KG1 (cell line): ENCODE data around the gene IQCM.
"Not testable (repeated sequence)": the region's sequence is repeated elsewhere in the genome, so short reads cannot be mapped to it uniquely, and the experiment has no call there.

ENCODE experiments used
- DNase-seq: peaks from one replicate; lab custom pipeline; 2025; lab: John Stamatoyannopoulos, UW

Gene IQCM

GRCh38 chr4:149465955-149466354, 349.7 kb downstream of the IQCM start:
- no peak for DNase-seq

- no peak for DNase-seq
Measured at GRCh38 chr4:149443537-149443936, 372.1 kb downstream of the IQCM start.

GRCh38 chr4:149441338-149441737, 374.3 kb downstream of the IQCM start:
- DNase-seq, result no peak

- DNase-seq, result no peak
Measured at GRCh38 chr4:149426461-149426860, 389.2 kb downstream of the IQCM start.

- DNase-seq, result no peak
Measured at GRCh38 chr4:149409555-149409962, 406.1 kb downstream of the IQCM start.

- DNase-seq, result no peak
Measured at GRCh38 chr4:149409146-149409545, 406.5 kb downstream of the IQCM start.

- no peak for DNase-seq
Measured at GRCh38 chr4:149404143-149404542, 411.5 kb downstream of the IQCM start.

GRCh38 chr4:149403081-149403480, 412.6 kb downstream of the IQCM start:
- DNase-seq, result no peak

- no peak for DNase-seq
Measured at GRCh38 chr4:149398993-149399392, 416.6 kb downstream of the IQCM start.

GRCh38 chr4:149370785-149371420, 444.7 kb downstream of the IQCM start:
- peak; percentile 2 for DNase-seq

GRCh38 chr4:149370002-149370401, 445.6 kb downstream of the IQCM start:
- no peak for DNase-seq

- DNase-seq, result no peak
Measured at GRCh38 chr4:149353241-149353640, 462.4 kb downstream of the IQCM start.

- no peak for DNase-seq
Measured at GRCh38 chr4:149349541-149349940, 466.1 kb downstream of the IQCM start.

- DNase-seq, result no peak
Measured at GRCh38 chr4:149347139-149347538, 468.5 kb downstream of the IQCM start.

GRCh38 chr4:149345424-149345823, 470.2 kb downstream of the IQCM start:
- no peak for DNase-seq

GRCh38 chr4:149344436-149344835, 471.2 kb downstream of the IQCM start:
- no peak for DNase-seq

GRCh38 chr4:149343614-149344013, 472.0 kb downstream of the IQCM start:
- DNase-seq, result no peak

GRCh38 chr4:149341117-149341516, 474.5 kb downstream of the IQCM start:
- DNase-seq, result not testable (repeated sequence)

GRCh38 chr4:149328161-149328560, 487.5 kb downstream of the IQCM start:
- no peak for DNase-seq

GRCh38 chr4:149322203-149322602, 493.4 kb downstream of the IQCM start:
- no peak for DNase-seq

- no peak for DNase-seq
Measured at GRCh38 chr4:149321438-149321837, 494.2 kb downstream of the IQCM start.

- no peak for DNase-seq
Measured at GRCh38 chr4:149311076-149311475, 504.6 kb downstream of the IQCM start.

- DNase-seq, result no peak
Measured at GRCh38 chr4:149306537-149306936, 509.1 kb downstream of the IQCM start.
